Cardiac muscle cell (in vitro differentiated cells and primary cell): ENCODE data around the gene CD244. TPM values are rescaled to one million over a fixed set of nuclear protein-coding genes. Genes with fewer than 3 reads are reported as not detected.
A peak's percentile ranks its signal among the peaks of the same experiment; 100 is the strongest.

ENCODE experiments used
- DNase-seq, 2 donors: peaks; one replicate each; pipeline versions ENCODE4 v3.0.0 to v3.0.0-alpha.2; 2010 to 2017; ENCODE audit warnings: low read depth in 1 of 2, low spot score in 1 of 2
- H3K27ac ChIP-seq: fragments of 200-600 bp; sonication (generic); 2 replicates; pipeline ENCODE4 v1.5.1; 2016
- H3K27me3 ChIP-seq: fragments of 200-600 bp; sonication (generic); 2 replicates; pipeline ENCODE4 v1.6.0; 2016; ENCODE audit warnings: control low read depth
- H3K36me3 ChIP-seq: fragments of 200-600 bp; sonication (generic); 2 replicates; pipeline ENCODE4 v1.5.1; 2016; ENCODE audit warnings: control low read depth
- H3K4me1 ChIP-seq: fragments of 200-600 bp; sonication (generic); 2 replicates; pipeline ENCODE4 v1.8.1; 2017; ENCODE audit warnings: low read depth, mild to moderate bottlenecking, mixed run types
- H3K4me3 ChIP-seq: fragments of 200-600 bp; sonication (generic); 2 replicates; pipeline ENCODE4 v1.5.1; 2016; ENCODE audit warnings: mild to moderate bottlenecking
- H3K9me3 ChIP-seq: fragments of 200-600 bp; sonication (generic); 2 replicates; pipeline ENCODE4 v1.5.1; 2017; ENCODE audit warnings: low read depth, mild to moderate bottlenecking, control low read depth
- polyA plus RNA-seq: library from polyadenylated mRNA; unstranded; fragments of >200 nt; fragmentation: Nextera tagmentation; extraction: Ambion mirVana; gene quantifications from 2 replicates; pipeline ENCODE4 v1.2.1, GENCODE V29; 2016
- total RNA-seq: library from RNA; depleted of rRNA; stranded (reverse); fragments of >200 nt; gene quantifications from 2 replicates; pipeline ENCODE4 v1.2.3, GENCODE V29; 2016
- TF ChIP-seq, protein P1 (sequence below): IDR thresholded peaks from 2 replicates; pipeline ENCODE4 v1.5.1; 2012; ENCODE audit warnings: low read depth, mild to moderate bottlenecking, low read length

CD244 gene
- total and polyA plus RNA-seq, 2 experiments from 2014 or later = 0.11 TPM; not detected in 1

GRCh38 chr1:160864173-160864572, 1.5 kb upstream of the CD244 start:
- no peak overlapping the region for H3K27ac ChIP-seq
- no peaks in the 10 kb centered on the region for H3K27me3 ChIP-seq
- H3K4me3 ChIP-seq = no peak overlapping the region
- TF ChIP-seq, protein P1, sequence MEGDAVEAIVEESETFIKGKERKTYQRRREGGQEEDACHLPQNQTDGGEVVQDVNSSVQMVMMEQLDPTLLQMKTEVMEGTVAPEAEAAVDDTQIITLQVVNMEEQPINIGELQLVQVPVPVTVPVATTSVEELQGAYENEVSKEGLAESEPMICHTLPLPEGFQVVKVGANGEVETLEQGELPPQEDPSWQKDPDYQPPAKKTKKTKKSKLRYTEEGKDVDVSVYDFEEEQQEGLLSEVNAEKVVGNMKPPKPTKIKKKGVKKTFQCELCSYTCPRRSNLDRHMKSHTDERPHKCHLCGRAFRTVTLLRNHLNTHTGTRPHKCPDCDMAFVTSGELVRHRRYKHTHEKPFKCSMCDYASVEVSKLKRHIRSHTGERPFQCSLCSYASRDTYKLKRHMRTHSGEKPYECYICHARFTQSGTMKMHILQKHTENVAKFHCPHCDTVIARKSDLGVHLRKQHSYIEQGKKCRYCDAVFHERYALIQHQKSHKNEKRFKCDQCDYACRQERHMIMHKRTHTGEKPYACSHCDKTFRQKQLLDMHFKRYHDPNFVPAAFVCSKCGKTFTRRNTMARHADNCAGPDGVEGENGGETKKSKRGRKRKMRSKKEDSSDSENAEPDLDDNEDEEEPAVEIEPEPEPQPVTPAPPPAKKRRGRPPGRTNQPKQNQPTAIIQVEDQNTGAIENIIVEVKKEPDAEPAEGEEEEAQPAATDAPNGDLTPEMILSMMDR = no peak
- H3K36me3 ChIP-seq = no peaks in the 10 kb centered on the region
- no peak for DNase-seq
- no peaks in the 10 kb centered on the region for H3K9me3 ChIP-seq
- peaks cover 4% of the 10 kb centered on the region for H3K4me1 ChIP-seq

- TF ChIP-seq, protein P1 = no peak
- Histone ChIP-seq H3K27ac (no peak overlapping the region), H3K4me1 (peaks cover 4% of the 10 kb centered on the region), H3K36me3 (no peaks in the 10 kb centered on the region), H3K4me3 (no peak overlapping the region), H3K27me3 (no peaks in the 10 kb centered on the region), H3K9me3 (no peaks in the 10 kb centered on the region)
- no peak for DNase-seq
Measured at GRCh38 chr1:160863774-160864131, 1.1 kb upstream of the CD244 start.

GRCh38 chr1:160863061-160863773, 530 bp upstream of the CD244 start:
- TF ChIP-seq, protein P1 = no peak
- no peaks in the 10 kb centered on the region for H3K27me3 ChIP-seq
- no peak for DNase-seq
- peaks cover 4% of the 10 kb centered on the region for H3K4me1 ChIP-seq
- no peak overlapping the region for H3K27ac ChIP-seq
- no peaks in the 10 kb centered on the region for H3K9me3 ChIP-seq
- no peak overlapping the region for H3K4me3 ChIP-seq
- H3K36me3 ChIP-seq = no peaks in the 10 kb centered on the region

DNA sequence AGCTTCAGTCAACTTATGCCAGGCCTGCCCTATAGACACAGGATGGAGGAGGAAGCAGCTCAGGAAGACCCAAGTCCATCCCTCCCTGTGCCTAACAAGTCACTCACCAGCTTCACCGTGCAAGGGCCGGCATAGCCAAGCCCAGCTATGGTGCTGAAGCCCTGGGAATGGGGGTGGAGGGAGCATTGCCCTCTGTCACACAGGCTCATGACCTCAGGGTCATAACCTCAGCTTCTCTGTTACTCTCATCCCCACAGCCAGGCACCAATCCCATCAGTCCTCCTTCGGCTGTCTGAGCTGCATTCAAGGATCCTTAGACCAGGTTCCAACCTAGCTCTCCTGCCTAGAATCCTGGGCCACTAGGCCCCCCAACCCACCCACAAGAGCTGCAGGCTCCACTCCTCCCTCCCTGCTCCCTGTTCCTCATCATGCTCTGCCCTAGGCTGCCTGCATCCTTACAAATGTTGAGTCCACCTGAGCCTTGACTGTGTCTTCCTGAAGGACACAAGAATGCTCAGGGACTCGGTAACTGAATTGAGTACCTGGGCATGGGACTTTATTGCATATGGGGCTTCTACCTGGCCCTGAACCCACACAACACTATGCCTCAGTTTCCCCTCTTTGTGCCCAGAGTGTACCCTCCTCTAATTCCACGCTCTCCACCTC, 1.7 kb downstream of the CD244 start:
- Histone ChIP-seq H3K4me3 (no peak overlapping the region), H3K4me1 (peaks cover 4% of the 10 kb centered on the region), H3K36me3 (no peaks in the 10 kb centered on the region), H3K27me3 (peaks cover 3% of the 10 kb centered on the region), H3K27ac (no peak overlapping the region), H3K9me3 (no peaks in the 10 kb centered on the region)
- TF ChIP-seq, protein P1 = no peak
- no peak for DNase-seq

DNA sequence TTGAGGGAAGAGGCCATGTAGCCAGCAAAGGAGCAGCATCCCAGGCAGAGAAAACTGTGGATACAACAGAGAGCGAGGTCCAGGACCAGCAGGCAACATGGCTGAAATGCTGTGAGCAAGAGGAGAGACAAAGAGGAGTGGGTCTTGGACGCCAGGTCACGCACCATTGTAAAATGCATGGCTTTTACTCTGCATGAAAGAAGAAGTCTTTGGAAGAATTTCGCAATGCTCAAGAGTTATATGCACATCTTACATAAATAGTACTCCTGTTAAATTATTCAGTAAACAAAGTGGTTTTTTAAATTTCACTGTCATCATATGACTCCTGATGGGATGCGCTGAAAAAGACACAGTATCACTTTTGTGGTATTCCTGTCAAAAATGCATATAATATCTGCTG, 3.5 kb downstream of the CD244 start:
- peaks cover 6% of the 10 kb centered on the region for H3K27me3 ChIP-seq
- no peaks in the 10 kb centered on the region for H3K36me3 ChIP-seq
- TF ChIP-seq, protein P1 = no peak
- no peak overlapping the region for H3K4me3 ChIP-seq
- peak in 1 of 2 donors; percentile 8 for DNase-seq
- H3K4me1 ChIP-seq = peaks cover 4% of the 10 kb centered on the region
- no peak overlapping the region for H3K27ac ChIP-seq
- H3K9me3 ChIP-seq = no peaks in the 10 kb centered on the region
